Stomach smooth muscle (tissue), 2 donors: Measurements from ENCODE around the gene HSPA1L.
"Not testable (repeated sequence)": the region's sequence is repeated elsewhere in the genome, so short reads cannot be mapped to it uniquely, and the experiment has no call there.

ENCODE experiments used
- H3K27ac ChIP-seq: one replicate; pipeline ENCODE4 v1.7.0; 2013; ENCODE audit warnings: mild to moderate bottlenecking, low read length, inconsistent platforms
- H3K27me3 ChIP-seq, 2 donors: one replicate each; pipeline ENCODE4 v1.7.0; 2013; ENCODE audit warnings: low read length in 2 of 2; ENCODE audit not compliant: insufficient read depth in 2 of 2, control insufficient read depth in 1 of 2
- H3K36me3 ChIP-seq, 2 donors: one replicate each; pipeline ENCODE4 v1.7.0; 2013; ENCODE audit warnings: low read length in 2 of 2; ENCODE audit not compliant: control insufficient read depth in 2 of 2, insufficient read depth in 2 of 2
- H3K4me1 ChIP-seq: one replicate; pipeline ENCODE4 v1.7.0; 2013; ENCODE audit warnings: low read length; ENCODE audit not compliant: control insufficient read depth, insufficient read depth
- H3K4me3 ChIP-seq, 2 donors: one replicate each; pipeline ENCODE4 v1.7.0; 2013; ENCODE audit warnings: low read length in 2 of 2
- H3K9ac ChIP-seq, 2 donors: one replicate each; pipeline ENCODE4 v1.7.0; 2013; ENCODE audit warnings: low read length in 2 of 2, mild to moderate bottlenecking in 1 of 2
- H3K9me3 ChIP-seq, 2 donors: one replicate each; pipeline ENCODE4 v1.7.0; 2013; ENCODE audit warnings: low read length in 2 of 2; ENCODE audit not compliant: control insufficient read depth in 2 of 2
- donor health status: healthy.
- donor health status: Pancreatic carcinoma.

The HSPA1L gene

GRCh38 chr6:31815025-31815838 lies at the start of gene HSPA1L, which contains the start of gene HSPA1A:
Gene HSPA1L, minus strand, starts transcription at chr6:31815283. Its CDS starts 3,311 bp downstream, at chr6:31811972.
Gene HSPA1A, plus strand, starts transcription at chr6:31815543. Its CDS starts 214 bp downstream, at chr6:31815757.
- H3K9ac ChIP-seq = peak within 1 kb of the TSS; percentile 82 to 87
- H3K27me3 ChIP-seq = no peaks in the 10 kb centered on the region
- peaks cover 7% of the 10 kb centered on the region for H3K4me1 ChIP-seq
- no peaks in the 10 kb centered on the region for H3K36me3 ChIP-seq
- H3K4me3 ChIP-seq = peak within 1 kb of the TSS; percentile 77 to 86
- H3K27ac ChIP-seq = peak within 1 kb of the TSS; percentile 98
- peaks cover 0 to 4% of the 10 kb centered on the region in 2 donors for H3K9me3 ChIP-seq

GRCh38 chr6:31864818-31865204 lies 49.7 kb upstream of the HSPA1L start:
- peaks cover 8 to 12% of the 10 kb centered on the region in 2 donors for H3K36me3 ChIP-seq
- peaks cover 28% of the 10 kb centered on the region for H3K4me1 ChIP-seq
- peaks cover 0 to 2% of the 10 kb centered on the region in 2 donors for H3K27me3 ChIP-seq
- H3K4me3 ChIP-seq = no peak overlapping the region
- H3K9me3 ChIP-seq = no peaks in the 10 kb centered on the region
- H3K27ac ChIP-seq = no peak overlapping the region
- H3K9ac ChIP-seq = no peak overlapping the region

DNA sequence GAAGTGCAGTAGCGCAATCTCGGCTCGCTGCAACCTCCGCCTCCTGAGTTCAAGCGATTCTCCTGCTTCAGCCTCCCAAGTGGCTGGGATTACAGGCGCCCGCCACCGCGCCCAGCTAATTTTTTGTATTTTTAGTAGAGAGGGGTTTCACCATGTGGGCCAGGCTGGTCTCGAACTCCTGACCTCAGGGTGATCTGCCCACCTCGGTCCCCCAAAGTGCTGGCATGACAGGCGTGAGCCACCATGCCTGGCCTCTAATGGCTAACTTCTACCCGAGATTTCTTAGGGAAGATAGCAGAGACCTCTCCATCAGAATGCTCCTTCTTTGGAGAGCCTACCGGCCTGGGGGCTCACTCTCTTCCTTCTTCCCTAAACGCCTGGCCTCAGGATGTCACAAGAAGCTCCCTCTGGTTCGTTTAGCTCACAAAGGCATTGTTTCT lies 49.1 kb upstream of the HSPA1L start:
- Histone ChIP-seq H3K9ac (peak overlapping the region; percentile 14 to 55), H3K27ac (peak overlapping the region; percentile 76), H3K4me3 (peak overlapping the region; percentile 65 to 82), H3K4me1 (peaks cover 28% of the 10 kb centered on the region), H3K36me3 (peaks cover 14 to 19% of the 10 kb centered on the region in 2 donors)
- H3K9me3 ChIP-seq, H3K27me3 ChIP-seq: not testable (repeated sequence)

GRCh38 chr6:31862344-31863235 lies 47.5 kb upstream of the HSPA1L start, which contains the start of gene NEU1:
Gene NEU1, minus strand, starts transcription at chr6:31862821. Its CDS starts 45 bp downstream, at chr6:31862776.
- Histone ChIP-seq H3K27ac (peak within 1 kb of the TSS; percentile 80), H3K9me3 (no peaks in the 10 kb centered on the region), H3K4me3 (peak within 1 kb of the TSS; percentile 88 to 95), H3K36me3 (peaks cover 18 to 25% of the 10 kb centered on the region in 2 donors), H3K9ac (peak within 1 kb of the TSS; percentile 93 to 94), H3K4me1 (peaks cover 28% of the 10 kb centered on the region), H3K27me3 (no peaks in the 10 kb centered on the region)

GRCh38 chr6:31861919-31862343 lies 46.8 kb upstream of the HSPA1L start:
- Histone ChIP-seq H3K9ac (peak overlapping the region; percentile 93 to 94), H3K36me3 (peaks cover 24 to 30% of the 10 kb centered on the region in 2 donors), H3K27me3 (no peaks in the 10 kb centered on the region), H3K4me3 (peak overlapping the region; percentile 88 to 95), H3K4me1 (peaks cover 28% of the 10 kb centered on the region), H3K27ac (peak overlapping the region; percentile 80), H3K9me3 (no peaks in the 10 kb centered on the region)

DNA sequence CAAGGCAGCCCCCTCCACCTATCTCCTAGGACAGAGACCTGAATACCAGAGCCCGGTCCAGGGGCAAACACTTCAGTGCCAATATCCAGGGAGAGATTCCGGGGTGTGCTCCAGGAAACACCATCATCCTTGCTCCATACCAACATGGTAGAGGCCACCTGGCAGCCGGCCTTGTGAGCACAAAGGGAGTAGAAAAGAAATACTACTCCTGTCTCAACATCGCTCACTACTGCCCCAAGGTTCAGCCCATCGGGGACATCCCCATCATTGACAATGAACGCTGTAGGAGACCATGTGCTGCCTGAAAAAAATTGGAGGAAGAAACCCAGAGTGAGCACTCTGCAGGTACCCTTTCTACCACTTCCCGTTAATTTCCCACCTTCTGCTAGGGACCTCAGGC lies 46.1 kb upstream of the HSPA1L start:
- H3K27ac ChIP-seq = no peak overlapping the region
- no peaks in the 10 kb centered on the region for H3K9me3 ChIP-seq
- H3K9ac ChIP-seq = no peak overlapping the region
- H3K4me1 ChIP-seq = peaks cover 25% of the 10 kb centered on the region
- no peak overlapping the region for H3K4me3 ChIP-seq
- H3K27me3 ChIP-seq = no peaks in the 10 kb centered on the region
- H3K36me3 ChIP-seq = peaks cover 24 to 30% of the 10 kb centered on the region in 2 donors

DNA sequence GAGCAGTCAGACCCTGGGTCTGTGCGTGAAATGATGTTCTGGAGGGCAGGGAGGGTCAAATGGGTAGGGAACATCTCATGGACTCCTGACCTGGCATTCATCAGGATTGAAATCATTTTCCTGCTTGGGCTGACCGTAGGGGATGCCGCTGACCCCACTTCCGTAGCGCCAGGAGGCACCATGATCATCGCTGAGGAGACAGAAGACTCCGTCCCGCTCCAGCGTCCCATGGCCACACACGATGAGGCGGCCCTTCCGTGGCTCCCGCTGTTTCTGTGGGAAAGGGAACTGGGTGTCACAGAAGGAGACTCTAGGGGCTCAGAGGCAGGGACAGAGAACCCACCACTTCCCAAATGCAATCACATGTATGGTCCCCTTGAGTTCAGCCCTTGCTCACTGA lies 45.3 kb upstream of the HSPA1L start:
- no peak overlapping the region for H3K9ac ChIP-seq
- no peak overlapping the region for H3K4me3 ChIP-seq
- H3K4me1 ChIP-seq = peaks cover 24% of the 10 kb centered on the region

GRCh38 chr6:31859923-31860322 lies 44.8 kb upstream of the HSPA1L start:
- Histone ChIP-seq H3K27me3 (no peaks in the 10 kb centered on the region), H3K9me3 (no peaks in the 10 kb centered on the region), H3K27ac (no peak overlapping the region), H3K36me3 (peaks cover 24 to 30% of the 10 kb centered on the region in 2 donors), H3K4me1 (peaks cover 24% of the 10 kb centered on the region), H3K4me3 (no peak overlapping the region), H3K9ac (no peak overlapping the region)

More for the DNA sequence above, 45.3 kb upstream of the HSPA1L start:
- Histone ChIP-seq H3K27me3 (no peaks in the 10 kb centered on the region), H3K36me3 (peaks cover 24 to 30% of the 10 kb centered on the region in 2 donors), H3K9me3 (no peaks in the 10 kb centered on the region), H3K27ac (no peak overlapping the region)

GRCh38 chr6:31858707-31859106 lies 43.6 kb upstream of the HSPA1L start:
- Histone ChIP-seq H3K27me3 (no peaks in the 10 kb centered on the region), H3K4me3 (no peak overlapping the region), H3K36me3 (peaks cover 24 to 30% of the 10 kb centered on the region in 2 donors), H3K4me1 (peaks cover 17% of the 10 kb centered on the region), H3K9ac (no peak overlapping the region), H3K27ac (no peak overlapping the region), H3K9me3 (no peaks in the 10 kb centered on the region)

DNA sequence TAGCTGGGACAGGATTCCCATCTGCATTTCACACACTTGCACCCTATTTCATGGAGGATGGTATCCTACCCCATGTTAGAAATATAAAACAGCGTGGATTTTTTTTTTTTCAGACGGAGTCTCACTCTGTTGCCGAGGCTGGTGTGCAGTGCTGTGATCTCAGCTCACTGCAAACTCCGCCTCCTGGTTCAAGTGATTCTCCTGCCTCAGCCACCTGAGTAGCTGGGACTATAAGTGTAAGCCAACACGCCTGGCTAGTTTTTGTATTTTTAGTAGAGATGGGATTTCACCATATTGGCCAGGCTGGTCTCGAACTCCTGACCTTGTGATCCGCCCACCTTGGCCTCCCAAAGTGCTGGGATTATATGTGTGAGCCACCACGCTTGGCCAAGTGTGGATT lies 42.7 kb upstream of the HSPA1L start:
- not testable (repeated sequence) for H3K4me3 ChIP-seq

More for the DNA sequence above, 42.7 kb upstream of the HSPA1L start:
- H3K27ac ChIP-seq, H3K9ac ChIP-seq, H3K9me3 ChIP-seq, H3K27me3 ChIP-seq: not testable (repeated sequence)
- Histone ChIP-seq H3K4me1 (peaks cover 12% of the 10 kb centered on the region), H3K36me3 (peaks cover 24 to 30% of the 10 kb centered on the region in 2 donors)
